Bronchial epithelial cell (primary cell): ENCODE measurements around the gene SDHAF2. TPM values are rescaled to one million over a fixed set of nuclear protein-coding genes. Genes with fewer than 3 reads are reported as not detected.

ENCODE experiments used
- DNase-seq: peaks from one replicate; pipeline ENCODE4 v3.0.0-alpha.2; 2010; ENCODE audit warnings: low read depth
- FAIRE-seq: peaks from 2 replicates; lab custom pipeline; 2011; peaks lifted over from hg19 to GRCh38; lab: Jason Lieb, UNC
- H3K27me3 ChIP-seq: 2 replicates; pipeline ENCODE4 v1.5.1; 2011; ENCODE audit warnings: low read length; ENCODE audit not compliant: control insufficient read depth, insufficient read depth
- H3K36me3 ChIP-seq: 2 replicates; pipeline ENCODE4 v1.5.1; 2011; ENCODE audit warnings: low read length; ENCODE audit not compliant: control insufficient read depth, insufficient read depth
- H3K4me3 ChIP-seq: 2 replicates; pipeline ENCODE4 v1.5.1; 2011; ENCODE audit warnings: mild to moderate bottlenecking, low read depth, low read length, control low read depth
- total RNA-seq: library from RNA; depleted of rRNA; stranded (reverse); fragments of >200 nt; gene quantifications from 2 replicates; pipeline ENCODE4 v1.2.1, GENCODE V29; 2014
- TF ChIP-seq, protein P1 (sequence below): IDR thresholded peaks from 2 replicates; pipeline ENCODE4 v1.5.1; 2011; ENCODE audit warnings: mild to moderate bottlenecking, moderate library complexity, low read length, control low read depth, inconsistent platforms; ENCODE audit not compliant: insufficient read depth, severe bottlenecking

The SDHAF2 gene
- total RNA-seq, 1 donor from 2014 or later = 35.3 TPM

DNA sequence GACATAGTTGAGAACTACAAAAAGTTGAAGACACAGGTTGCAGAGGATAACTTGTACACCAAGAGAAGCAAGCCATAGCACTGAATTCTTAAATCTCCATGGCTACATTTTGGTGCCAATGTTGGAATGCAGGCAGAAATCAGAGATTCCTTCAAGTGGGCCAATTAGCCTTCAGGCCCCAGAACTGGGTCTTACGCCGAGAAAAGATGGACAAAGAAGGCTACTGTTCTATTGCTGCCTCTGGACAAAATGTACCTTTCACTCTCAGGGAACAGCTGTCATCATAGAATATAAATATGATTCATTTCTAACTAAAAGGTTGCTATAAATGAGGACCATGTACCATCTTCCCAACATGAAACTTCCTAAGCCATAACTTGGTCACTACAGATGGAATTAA is 23.9 kb upstream of the SDHAF2 start:
- Histone ChIP-seq H3K27me3 (no peaks in the 10 kb centered on the region), H3K36me3 (peaks cover 30% of the 10 kb centered on the region), H3K4me3 (no peak overlapping the region)
- TF ChIP-seq, protein P1, sequence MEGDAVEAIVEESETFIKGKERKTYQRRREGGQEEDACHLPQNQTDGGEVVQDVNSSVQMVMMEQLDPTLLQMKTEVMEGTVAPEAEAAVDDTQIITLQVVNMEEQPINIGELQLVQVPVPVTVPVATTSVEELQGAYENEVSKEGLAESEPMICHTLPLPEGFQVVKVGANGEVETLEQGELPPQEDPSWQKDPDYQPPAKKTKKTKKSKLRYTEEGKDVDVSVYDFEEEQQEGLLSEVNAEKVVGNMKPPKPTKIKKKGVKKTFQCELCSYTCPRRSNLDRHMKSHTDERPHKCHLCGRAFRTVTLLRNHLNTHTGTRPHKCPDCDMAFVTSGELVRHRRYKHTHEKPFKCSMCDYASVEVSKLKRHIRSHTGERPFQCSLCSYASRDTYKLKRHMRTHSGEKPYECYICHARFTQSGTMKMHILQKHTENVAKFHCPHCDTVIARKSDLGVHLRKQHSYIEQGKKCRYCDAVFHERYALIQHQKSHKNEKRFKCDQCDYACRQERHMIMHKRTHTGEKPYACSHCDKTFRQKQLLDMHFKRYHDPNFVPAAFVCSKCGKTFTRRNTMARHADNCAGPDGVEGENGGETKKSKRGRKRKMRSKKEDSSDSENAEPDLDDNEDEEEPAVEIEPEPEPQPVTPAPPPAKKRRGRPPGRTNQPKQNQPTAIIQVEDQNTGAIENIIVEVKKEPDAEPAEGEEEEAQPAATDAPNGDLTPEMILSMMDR = no peak
- no peak for FAIRE-seq
- DNase-seq = no peak

DNA sequence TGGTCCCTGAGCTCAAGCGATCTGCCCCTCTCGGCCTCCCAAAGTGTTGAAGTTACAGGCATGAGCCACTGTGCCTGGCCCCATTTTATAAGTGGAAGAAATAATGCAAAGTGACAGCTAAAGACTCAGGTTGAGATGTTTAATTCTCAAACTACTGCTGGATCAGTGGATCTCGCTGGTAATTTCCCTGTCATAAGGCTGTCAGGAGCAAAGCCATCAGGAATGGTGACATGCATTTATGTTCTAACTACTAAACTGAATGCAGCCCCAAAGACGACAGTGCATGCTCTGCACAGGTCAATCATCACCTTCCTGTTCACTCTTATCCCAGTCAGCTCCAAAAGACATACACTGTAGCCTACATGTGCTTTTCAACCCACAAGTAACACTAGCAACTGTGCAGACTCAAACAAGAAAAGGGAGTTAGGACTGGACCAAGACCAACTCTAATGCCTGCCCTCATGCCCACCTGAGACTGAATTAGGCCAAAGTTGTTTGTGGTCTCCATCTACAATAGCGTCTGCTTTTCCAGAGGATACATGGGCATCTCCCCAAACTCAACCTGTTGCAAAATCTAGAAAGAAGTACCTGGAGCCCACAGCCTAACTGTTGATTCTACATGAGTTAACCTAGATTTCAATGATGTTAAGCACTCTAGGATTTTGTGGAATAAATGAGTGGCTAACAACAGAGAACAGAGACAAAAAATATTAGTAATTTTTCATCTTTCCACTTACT is 22.8 kb upstream of the SDHAF2 start:
- FAIRE-seq (no peak), DNase-seq (no peak)
- H3K36me3 ChIP-seq = peaks cover 36% of the 10 kb centered on the region
- no peak overlapping the region for H3K4me3 ChIP-seq
- H3K27me3 ChIP-seq = no peaks in the 10 kb centered on the region
- TF ChIP-seq, protein P1 = no peak

DNA sequence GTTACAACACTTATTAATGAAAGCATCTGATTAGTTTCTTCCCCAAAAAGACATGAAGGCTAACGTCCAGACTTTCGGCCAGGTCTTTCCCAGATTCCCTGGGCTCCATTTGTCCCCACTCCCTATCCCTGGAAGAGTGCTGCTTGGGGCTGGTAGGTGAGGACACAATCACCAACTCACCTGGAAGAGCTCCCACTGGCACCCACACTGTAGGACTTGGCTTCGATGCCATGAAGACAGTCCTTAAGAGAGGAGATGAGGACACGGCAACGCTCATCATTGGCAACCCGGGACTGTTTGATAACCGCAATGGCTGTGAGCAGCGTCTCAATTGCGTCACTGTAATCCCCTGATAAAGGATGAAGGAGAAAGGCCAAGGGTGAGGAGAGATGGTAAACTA is 18.3 kb upstream of the SDHAF2 start:
- Histone ChIP-seq H3K36me3 (peaks cover 37% of the 10 kb centered on the region), H3K4me3 (no peak overlapping the region), H3K27me3 (no peaks in the 10 kb centered on the region)
- FAIRE-seq (no peak), DNase-seq (no peak)
- TF ChIP-seq, protein P1 = no peak

DNA sequence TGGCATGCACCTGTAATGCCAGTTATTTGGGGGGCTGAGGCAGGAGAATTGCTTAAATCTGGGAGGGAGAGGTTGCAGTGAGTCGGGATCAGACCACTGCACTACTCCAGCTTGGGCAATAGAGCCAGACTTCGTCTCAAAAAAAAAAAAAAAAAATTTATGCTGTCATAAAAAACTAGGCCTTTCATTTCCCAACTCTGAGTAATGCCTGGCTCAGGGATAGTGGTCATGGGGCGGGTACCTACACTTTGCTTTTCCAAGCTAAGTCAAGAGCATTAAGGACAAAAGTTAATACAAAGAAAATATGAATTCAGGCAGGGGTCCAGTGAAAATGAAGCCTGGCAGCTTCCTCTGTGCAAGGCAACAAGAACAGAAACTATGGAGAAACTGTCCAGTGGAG is 16.4 kb upstream of the SDHAF2 start:
- TF ChIP-seq, protein P1 = no peak
- DNase-seq = peak; percentile 23
- Histone ChIP-seq H3K36me3 (peaks cover 31% of the 10 kb centered on the region), H3K27me3 (no peaks in the 10 kb centered on the region), H3K4me3 (no peak overlapping the region)
- FAIRE-seq = no peak

DNA sequence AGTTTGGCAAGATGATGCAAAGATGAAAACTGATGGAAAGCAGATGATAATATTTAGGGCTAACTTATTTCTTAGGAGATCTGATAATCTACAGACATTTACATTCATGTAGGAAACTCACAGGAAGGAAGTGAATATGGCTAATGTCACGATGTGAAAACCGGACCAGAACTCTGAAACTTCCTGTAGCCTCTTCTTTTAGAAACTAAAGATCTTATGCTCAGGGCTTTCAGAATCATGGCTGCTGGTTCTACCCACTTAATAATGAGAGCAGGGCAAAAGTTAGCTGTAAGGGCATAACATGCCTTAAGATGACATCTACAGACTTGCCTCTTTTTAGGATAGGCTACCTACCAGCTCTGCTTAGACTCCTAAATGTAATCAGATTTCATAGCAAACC is 15.4 kb upstream of the SDHAF2 start:
- no peak for FAIRE-seq
- peaks cover 33% of the 10 kb centered on the region for H3K36me3 ChIP-seq

More for the DNA sequence above, 15.4 kb upstream of the SDHAF2 start:
- H3K4me3 ChIP-seq = no peak overlapping the region
- TF ChIP-seq, protein P1 = no peak
- no peaks in the 10 kb centered on the region for H3K27me3 ChIP-seq
- DNase-seq = no peak
